IPS-18a (cell line): ENCODE data around the gene CAPNS1.

Experiments used
- H3K27ac ChIP-seq: one replicate; pipeline ENCODE4 v1.5.1; 2013; ENCODE audit warnings: low read length
- H3K27me3 ChIP-seq: one replicate; pipeline ENCODE4 v1.6.1; 2013; ENCODE audit warnings: mild to moderate bottlenecking, low read length; ENCODE audit not compliant: control insufficient read depth, insufficient read depth
- H3K36me3 ChIP-seq: one replicate; pipeline ENCODE4 v1.6.1; 2013; ENCODE audit warnings: low read depth, low read length; ENCODE audit not compliant: control insufficient read depth
- H3K4me1 ChIP-seq: one replicate; pipeline ENCODE4 v1.6.1; 2013; ENCODE audit warnings: low read depth, low read length; ENCODE audit not compliant: control insufficient read depth
- H3K4me3 ChIP-seq: one replicate; pipeline ENCODE4 v1.5.1; 2013; ENCODE audit warnings: low read length
- H3K9ac ChIP-seq: one replicate; pipeline ENCODE4 v1.6.1; 2013; ENCODE audit warnings: mild to moderate bottlenecking, low read length, moderate library complexity
- H3K9me3 ChIP-seq: one replicate; pipeline ENCODE4 v1.6.1; 2013; ENCODE audit warnings: low read depth, low read length; ENCODE audit not compliant: control insufficient read depth

Gene CAPNS1

GRCh38 chr19:36140304-36141038 is 605 bp downstream of the CAPNS1 start:
- H3K9me3 ChIP-seq: no peaks in the 10 kb centered on the region
- peaks cover 3% of the 10 kb centered on the region for H3K4me1 ChIP-seq
- peak overlapping the region; percentile 100 for H3K4me3 ChIP-seq
- peaks cover 18% of the 10 kb centered on the region for H3K36me3 ChIP-seq
- peak overlapping the region; percentile 86 for H3K27ac ChIP-seq
- H3K9ac ChIP-seq: peak overlapping the region; percentile 90
- H3K27me3 ChIP-seq: no peaks in the 10 kb centered on the region

- H3K36me3 ChIP-seq: peaks cover 26% of the 10 kb centered on the region
- H3K9me3 ChIP-seq: no peaks in the 10 kb centered on the region
- H3K4me1 ChIP-seq: peaks cover 3% of the 10 kb centered on the region
- H3K27ac ChIP-seq: no peak overlapping the region
- no peak overlapping the region for H3K9ac ChIP-seq
- H3K27me3 ChIP-seq: no peaks in the 10 kb centered on the region
- peak overlapping the region; percentile 100 for H3K4me3 ChIP-seq
These were observed 1.4 kb downstream of the CAPNS1 start for GRCh38 chr19:36141039-36141927.

GRCh38 chr19:36142046-36142445 is 2.2 kb downstream of the CAPNS1 start:
- Histone ChIP-seq H3K36me3 (peaks cover 34% of the 10 kb centered on the region), H3K4me1 (peaks cover 3% of the 10 kb centered on the region), H3K9ac (no peak overlapping the region), H3K27ac (no peak overlapping the region), H3K9me3 (no peaks in the 10 kb centered on the region), H3K4me3 (peak overlapping the region; percentile 69), H3K27me3 (no peaks in the 10 kb centered on the region)

- Histone ChIP-seq H3K9ac (no peak overlapping the region), H3K4me3 (no peak overlapping the region), H3K4me1 (peaks cover 3% of the 10 kb centered on the region), H3K9me3 (no peaks in the 10 kb centered on the region), H3K27ac (no peak overlapping the region), H3K36me3 (peaks cover 36% of the 10 kb centered on the region), H3K27me3 (no peaks in the 10 kb centered on the region)
These were observed 2.6 kb downstream of the CAPNS1 start for GRCh38 chr19:36142496-36142895.

GRCh38 chr19:36144624-36145023 is 4.8 kb downstream of the CAPNS1 start:
- Histone ChIP-seq H3K27me3 (no peaks in the 10 kb centered on the region), H3K4me3 (no peak overlapping the region), H3K27ac (no peak overlapping the region), H3K4me1 (peaks cover 3% of the 10 kb centered on the region), H3K9ac (no peak overlapping the region), H3K9me3 (no peaks in the 10 kb centered on the region), H3K36me3 (peaks cover 47% of the 10 kb centered on the region)

- no peaks in the 10 kb centered on the region for H3K9me3 ChIP-seq
- H3K27ac ChIP-seq: no peak overlapping the region
- H3K36me3 ChIP-seq: peaks cover 42% of the 10 kb centered on the region
- H3K4me1 ChIP-seq: no peaks in the 10 kb centered on the region
- no peak overlapping the region for H3K9ac ChIP-seq
- H3K27me3 ChIP-seq: no peaks in the 10 kb centered on the region
- no peak overlapping the region for H3K4me3 ChIP-seq
These were observed 10.0 kb downstream of the CAPNS1 start for GRCh38 chr19:36149673-36150406.

GRCh38 chr19:36150586-36150985 is 10.7 kb downstream of the CAPNS1 start:
- Histone ChIP-seq H3K9ac (no peak overlapping the region), H3K9me3 (no peaks in the 10 kb centered on the region), H3K4me3 (no peak overlapping the region), H3K36me3 (peaks cover 36% of the 10 kb centered on the region), H3K27me3 (no peaks in the 10 kb centered on the region), H3K4me1 (no peaks in the 10 kb centered on the region), H3K27ac (no peak overlapping the region)

GRCh38 chr19:36151144-36152018 is 11.5 kb downstream of the CAPNS1 start:
- Histone ChIP-seq H3K27me3 (no peaks in the 10 kb centered on the region), H3K27ac (no peak overlapping the region), H3K36me3 (peaks cover 28% of the 10 kb centered on the region), H3K4me3 (no peak overlapping the region), H3K9ac (no peak overlapping the region), H3K4me1 (no peaks in the 10 kb centered on the region), H3K9me3 (no peaks in the 10 kb centered on the region)

- no peaks in the 10 kb centered on the region for H3K27me3 ChIP-seq
- no peaks in the 10 kb centered on the region for H3K4me1 ChIP-seq
- H3K9me3 ChIP-seq: no peaks in the 10 kb centered on the region
- H3K9ac ChIP-seq: no peak overlapping the region
- no peak overlapping the region for H3K27ac ChIP-seq
- H3K36me3 ChIP-seq: peaks cover 22% of the 10 kb centered on the region
- H3K4me3 ChIP-seq: no peak overlapping the region
These were observed 12.1 kb downstream of the CAPNS1 start for GRCh38 chr19:36152019-36152351.

GRCh38 chr19:36152352-36153091 is 12.7 kb downstream of the CAPNS1 start, which contains the start of gene COX7A1:
Gene COX7A1 (minus strand): TSS chr19:36152447. CDS start chr19:36152407, 40 bp downstream.
- H3K4me3 ChIP-seq: no peak within 1 kb of the TSS
- no peak within 1 kb of the TSS for H3K27ac ChIP-seq

More at GRCh38 chr19:36152352-36153091, 12.7 kb downstream of the CAPNS1 start, which contains the start of gene COX7A1:
- Histone ChIP-seq H3K27me3 (no peaks in the 10 kb centered on the region), H3K9me3 (no peaks in the 10 kb centered on the region), H3K9ac (no peak within 1 kb of the TSS), H3K4me1 (no peaks in the 10 kb centered on the region), H3K36me3 (peaks cover 19% of the 10 kb centered on the region)
